Inferior parietal cortex (tissue), 1 donor: Measurements from ENCODE around the gene BEND3.
"Not testable (repeated sequence)": the region's sequence is repeated elsewhere in the genome, so short reads cannot be mapped to it uniquely, and the experiment has no call there.

Experiments used
- DNase-seq: peaks from one replicate; pipeline ENCODE4 v3.0.0-alpha.2; 2016; ENCODE audit errors: extremely low spot score

Gene BEND3

GRCh38 chr6:107114926-107115694 lies at the start of gene BEND3:
Gene BEND3 (minus strand): TSS chr6:107115515. CDS start chr6:107099285, 16,230 bp downstream.
- DNase-seq = no peak

GRCh38 chr6:107164299-107164698 lies 49.0 kb upstream of the BEND3 start:
- not testable (repeated sequence) for DNase-seq

GRCh38 chr6:107161521-107161920 lies 46.2 kb upstream of the BEND3 start:
- no peak for DNase-seq

GRCh38 chr6:107156617-107157016 lies 41.3 kb upstream of the BEND3 start:
- DNase-seq = no peak

GRCh38 chr6:107154801-107155160 lies 39.5 kb upstream of the BEND3 start:
- DNase-seq = no peak

- no peak for DNase-seq
Observed at GRCh38 chr6:107154131-107154800, 39.0 kb upstream of the BEND3 start.

GRCh38 chr6:107152638-107153430 lies 37.5 kb upstream of the BEND3 start:
- DNase-seq = no peak

- DNase-seq = no peak
Observed at GRCh38 chr6:107144666-107145065, 29.4 kb upstream of the BEND3 start.

GRCh38 chr6:107144014-107144413 lies 28.7 kb upstream of the BEND3 start:
- DNase-seq = no peak

- DNase-seq = no peak
Observed at GRCh38 chr6:107140581-107140980, 25.3 kb upstream of the BEND3 start.

- DNase-seq = not testable (repeated sequence)
Observed at GRCh38 chr6:107136324-107136723, 21.0 kb upstream of the BEND3 start.

GRCh38 chr6:107135048-107135680 lies 19.8 kb upstream of the BEND3 start:
- DNase-seq = not testable (repeated sequence)

- no peak for DNase-seq
Observed at GRCh38 chr6:107132330-107132954, 17.1 kb upstream of the BEND3 start.

GRCh38 chr6:107129370-107129925 lies 14.1 kb upstream of the BEND3 start:
- no peak for DNase-seq

GRCh38 chr6:107128577-107128976 lies 13.3 kb upstream of the BEND3 start:
- no peak for DNase-seq

GRCh38 chr6:107128175-107128574 lies 12.9 kb upstream of the BEND3 start:
- no peak for DNase-seq

GRCh38 chr6:107125771-107126170 lies 10.5 kb upstream of the BEND3 start:
- no peak for DNase-seq

GRCh38 chr6:107124934-107125348 lies 9.6 kb upstream of the BEND3 start:
- DNase-seq = no peak

- DNase-seq = no peak
Observed at GRCh38 chr6:107123501-107123900, 8.2 kb upstream of the BEND3 start.

- no peak for DNase-seq
Observed at GRCh38 chr6:107122748-107123147, 7.4 kb upstream of the BEND3 start.

- no peak for DNase-seq
Observed at GRCh38 chr6:107121964-107122495, 6.7 kb upstream of the BEND3 start.
